CD4-positive, alpha-beta memory T cell (primary cell): Measurements from ENCODE around the gene MAT1A. TPM values are rescaled to one million over a fixed set of nuclear protein-coding genes. Genes with fewer than 3 reads are reported as not detected.

Source experiments
- CTCF ChIA-PET: fragments of 350-600 bp; sonication (Branson Sonifier 250); formaldehyde crosslinking; loops from one replicate; lab custom pipeline; 2021; ENCODE audit warnings: inconsistent platforms; ENCODE audit not compliant: partially characterized antibody; lab: Charles Lee
- POLR2A ChIA-PET: fragments of 350-600 bp; sonication (Branson Sonifier 250); formaldehyde crosslinking; loops from one replicate; lab custom pipeline; 2021; ENCODE audit not compliant: partially characterized antibody; lab: Charles Lee
- DNase-seq, 5 donors: peaks; one replicate each; pipeline versions ENCODE4 v3.0.0 to v3.0.0-alpha.2; 2020 to 2022; ENCODE audit warnings: mixed read lengths in 1 of 5
- H3K27ac ChIP-seq: one replicate; pipeline ENCODE4 v1.7.0; 2013; ENCODE audit warnings: low read depth, low read length
- H3K27me3 ChIP-seq: 2 replicates; pipeline ENCODE4 v1.7.0; 2013; ENCODE audit warnings: mild to moderate bottlenecking, low read length, moderate library complexity; ENCODE audit not compliant: insufficient read depth
- H3K36me3 ChIP-seq: 2 replicates; pipeline ENCODE4 v1.7.0; 2013; ENCODE audit warnings: mild to moderate bottlenecking, low read length, moderate library complexity; ENCODE audit not compliant: insufficient read depth
- H3K4me1 ChIP-seq: 2 replicates; pipeline ENCODE4 v1.7.0; 2013; ENCODE audit warnings: mild to moderate bottlenecking, low read length, moderate library complexity; ENCODE audit not compliant: insufficient read depth
- H3K4me3 ChIP-seq, 2 donors: one replicate each; pipeline ENCODE4 v1.7.0; 2013; ENCODE audit warnings: low read length in 2 of 2, mild to moderate bottlenecking in 1 of 2
- H3K9me3 ChIP-seq, 2 donors: one replicate each; pipeline ENCODE4 v1.7.0; 2013; ENCODE audit warnings: low read length in 2 of 2, control low read depth in 1 of 2; ENCODE audit not compliant: control insufficient read depth in 1 of 2
- H3K27ac Mint-ChIP-seq, 7 donors: one replicate each; pipeline ENCODE4 v1.8.0; 2020 to 2021; ENCODE audit warnings: mixed read lengths in 7 of 7, mild to moderate bottlenecking in 6 of 7, inconsistent platforms in 3 of 7, moderate library complexity in 3 of 7
- H3K27me3 Mint-ChIP-seq, 2 donors: one replicate each; pipeline ENCODE4 v1.8.0; 2020 to 2021; ENCODE audit warnings: mixed read lengths in 2 of 2
- H3K36me3 Mint-ChIP-seq, 2 donors: one replicate each; pipeline ENCODE4 v1.8.0; 2020 to 2021; ENCODE audit warnings: mixed read lengths in 2 of 2, inconsistent platforms in 1 of 2, mild to moderate bottlenecking in 1 of 2
- H3K4me1 Mint-ChIP-seq, 4 donors: one replicate each; pipeline ENCODE4 v1.8.0; 2020 to 2021; ENCODE audit warnings: mixed read lengths in 4 of 4, mild to moderate bottlenecking in 1 of 4
- H3K4me3 Mint-ChIP-seq, 8 donors: one replicate each; pipeline ENCODE4 v1.8.0; 2020 to 2021; ENCODE audit warnings: mixed read lengths in 8 of 8, mild to moderate bottlenecking in 7 of 8, moderate library complexity in 6 of 8, inconsistent platforms in 3 of 8
- H3K9me3 Mint-ChIP-seq, 8 donors: one replicate each; pipeline ENCODE4 v1.8.0; 2020 to 2021; ENCODE audit warnings: mixed read lengths in 8 of 8, mild to moderate bottlenecking in 5 of 8, inconsistent platforms in 3 of 8, moderate library complexity in 1 of 8
- intact Hi-C: fragments of 100-400 bp; cut with micrococcal nuclease; formaldehyde crosslinking; loops from one replicate; pipeline ENCODE4 v1.15.1; 2023
- polyA plus RNA-seq, 2 donors: library from polyadenylated mRNA; unstranded; fragments of 300-500 nt; fragmentation: Illumina TruSeq; gene quantifications; one replicate each; pipeline ENCODE4 v1.2.3, GENCODE V29; 2021
- total RNA-seq, 2 experiments: library from RNA; stranded (reverse); gene quantifications; one replicate each; pipeline ENCODE4 v1.2.3, GENCODE V29; 2021

The MAT1A gene
- total and polyA plus RNA-seq, 4 experiments from 2014 or later = not detected

- ChIA-PET POLR2A (no interaction called here), CTCF (no interaction called here)
- intact Hi-C loops = no loop called here
- Mint-ChIP-seq H3K27ac (no peak overlapping the region), H3K9me3 (no peaks in the 10 kb centered on the region), H3K36me3 (no peaks in the 10 kb centered on the region), H3K4me1 (no peaks in the 10 kb centered on the region), H3K27me3 (peaks cover 0 to 8% of the 10 kb centered on the region in 2 donors), H3K4me3 (no peak overlapping the region)
- H3K27ac ChIP-seq = no peak overlapping the region
- H3K4me1 ChIP-seq = no peaks in the 10 kb centered on the region
- no peak for DNase-seq
- no peak overlapping the region for H3K4me3 ChIP-seq
- H3K36me3 ChIP-seq = no peaks in the 10 kb centered on the region
- no peaks in the 10 kb centered on the region for H3K9me3 ChIP-seq
- no peaks in the 10 kb centered on the region for H3K27me3 ChIP-seq
These were observed 13.1 kb downstream of the MAT1A start for GRCh38 chr10:80276335-80276734.

- Mint-ChIP-seq H3K27ac (no peak overlapping the region), H3K4me3 (no peak overlapping the region), H3K9me3 (peaks cover 0 to 3% (median 0%) of the 10 kb centered on the region in 8 donors), H3K36me3 (no peaks in the 10 kb centered on the region), H3K4me1 (no peaks in the 10 kb centered on the region), H3K27me3 (peaks cover 1 to 14% of the 10 kb centered on the region in 2 donors)
- no peaks in the 10 kb centered on the region for H3K9me3 ChIP-seq
- H3K27ac ChIP-seq = no peak overlapping the region
- H3K4me3 ChIP-seq = no peak overlapping the region
- H3K36me3 ChIP-seq = no peaks in the 10 kb centered on the region
- no peak for DNase-seq
- ChIA-PET CTCF (no interaction called here), POLR2A (no interaction called here)
- intact Hi-C loops = no loop called here
- H3K27me3 ChIP-seq = no peaks in the 10 kb centered on the region
- H3K4me1 ChIP-seq = no peaks in the 10 kb centered on the region
These were observed 13.7 kb downstream of the MAT1A start for GRCh38 chr10:80275756-80276155.

DNA sequence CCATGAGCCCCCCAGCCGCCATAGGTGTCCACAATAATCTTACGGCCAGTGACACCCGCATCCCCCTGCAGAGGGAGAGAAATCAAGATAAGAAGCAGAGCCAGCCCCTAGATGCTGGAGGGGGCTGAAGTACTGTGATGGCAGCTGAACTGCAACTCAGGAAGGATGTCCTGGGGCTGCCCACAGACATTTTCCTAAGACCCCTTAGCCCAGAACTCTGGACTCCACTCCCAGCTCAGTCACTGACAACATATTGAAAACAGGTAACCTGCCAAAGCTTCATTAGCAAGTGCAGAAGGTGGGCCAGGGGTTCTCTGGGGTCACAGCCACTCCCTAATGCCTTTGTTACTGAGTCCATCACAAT lies 14.3 kb downstream of the MAT1A start:
- intact Hi-C loops = no loop called here
- Mint-ChIP-seq H3K36me3 (no peaks in the 10 kb centered on the region), H3K4me1 (no peaks in the 10 kb centered on the region), H3K4me3 (no peak overlapping the region), H3K27me3 (peaks cover 1 to 16% of the 10 kb centered on the region in 2 donors), H3K9me3 (peaks cover 0 to 3% (median 0%) of the 10 kb centered on the region in 8 donors), H3K27ac (no peak overlapping the region)
- Histone ChIP-seq H3K4me1 (no peaks in the 10 kb centered on the region), H3K36me3 (no peaks in the 10 kb centered on the region), H3K9me3 (no peaks in the 10 kb centered on the region), H3K27me3 (no peaks in the 10 kb centered on the region), H3K4me3 (no peak overlapping the region), H3K27ac (no peak overlapping the region)
- POLR2A ChIA-PET = no interaction called here
- DNase-seq = no peak
- CTCF ChIA-PET = interaction anchor here (3.0 kb wide), 1 partner anchor 15 kb away, joined by 11 read pairs; no protein-coding TSS in a partner anchor

GRCh38 chr10:80274396-80275134 lies 14.9 kb downstream of the MAT1A start:
- H3K36me3 Mint-ChIP-seq = no peaks in the 10 kb centered on the region
- peaks cover 4 to 19% of the 10 kb centered on the region in 2 donors for H3K27me3 Mint-ChIP-seq
- Histone ChIP-seq H3K36me3 (no peaks in the 10 kb centered on the region), H3K4me3 (no peak overlapping the region), H3K9me3 (no peaks in the 10 kb centered on the region), H3K27me3 (no peaks in the 10 kb centered on the region), H3K4me1 (no peaks in the 10 kb centered on the region), H3K27ac (no peak overlapping the region)
- ChIA-PET CTCF (interaction anchor here (3.0 kb wide), 1 partner anchor 14 kb away, joined by 11 read pairs; no protein-coding TSS in a partner anchor), POLR2A (no interaction called here)
- no peaks in the 10 kb centered on the region for H3K4me1 Mint-ChIP-seq
- DNase-seq = no peak
- no peak overlapping the region for H3K4me3 Mint-ChIP-seq
- intact Hi-C loops = no loop called here
- peaks cover 0 to 3% (median 0%) of the 10 kb centered on the region in 8 donors for H3K9me3 Mint-ChIP-seq
- no peak overlapping the region for H3K27ac Mint-ChIP-seq

GRCh38 chr10:80273523-80274170 lies 15.8 kb downstream of the MAT1A start:
- DNase-seq = no peak
- Mint-ChIP-seq H3K27ac (no peak overlapping the region), H3K4me1 (no peaks in the 10 kb centered on the region), H3K9me3 (peaks cover 0 to 3% (median 0%) of the 10 kb centered on the region in 8 donors), H3K4me3 (no peak overlapping the region), H3K27me3 (peaks cover 4 to 22% of the 10 kb centered on the region in 2 donors), H3K36me3 (no peaks in the 10 kb centered on the region)
- ChIA-PET POLR2A (no interaction called here), CTCF (interaction anchor here (3.0 kb wide), 1 partner anchor 13 kb away, joined by 11 read pairs; no protein-coding TSS in a partner anchor)
- no peak overlapping the region for H3K4me3 ChIP-seq
- H3K36me3 ChIP-seq = no peaks in the 10 kb centered on the region
- intact Hi-C loops = no loop called here
- no peaks in the 10 kb centered on the region for H3K27me3 ChIP-seq
- H3K27ac ChIP-seq = no peak overlapping the region
- H3K4me1 ChIP-seq = no peaks in the 10 kb centered on the region
- no peaks in the 10 kb centered on the region for H3K9me3 ChIP-seq

- Histone ChIP-seq H3K9me3 (no peaks in the 10 kb centered on the region), H3K36me3 (no peaks in the 10 kb centered on the region), H3K27ac (no peak overlapping the region), H3K4me1 (no peaks in the 10 kb centered on the region), H3K27me3 (no peaks in the 10 kb centered on the region), H3K4me3 (no peak overlapping the region)
- Mint-ChIP-seq H3K27me3 (peaks cover 6 to 22% of the 10 kb centered on the region in 2 donors), H3K4me3 (no peak overlapping the region), H3K9me3 (peaks cover 0 to 6% (median under 1%) of the 10 kb centered on the region in 8 donors), H3K36me3 (no peaks in the 10 kb centered on the region), H3K27ac (no peak overlapping the region), H3K4me1 (no peaks in the 10 kb centered on the region)
- intact Hi-C loops = no loop called here
- ChIA-PET CTCF (interaction anchor here (3.0 kb wide), 1 partner anchor 13 kb away, joined by 11 read pairs; no protein-coding TSS in a partner anchor), POLR2A (no interaction called here)
- DNase-seq = no peak
These were observed 16.5 kb downstream of the MAT1A start for GRCh38 chr10:80272793-80273522.

GRCh38 chr10:80271416-80271815 lies 18.0 kb downstream of the MAT1A start:
- intact Hi-C loops = no loop called here
- H3K27me3 ChIP-seq = no peaks in the 10 kb centered on the region
- no peak overlapping the region for H3K27ac ChIP-seq
- no peaks in the 10 kb centered on the region for H3K36me3 ChIP-seq
- H3K4me3 ChIP-seq = no peak overlapping the region
- Mint-ChIP-seq H3K4me3 (no peak overlapping the region), H3K27me3 (peaks cover 6 to 22% of the 10 kb centered on the region in 2 donors), H3K4me1 (no peaks in the 10 kb centered on the region), H3K9me3 (peaks cover 0 to 6% (median 2%) of the 10 kb centered on the region in 8 donors), H3K36me3 (no peaks in the 10 kb centered on the region), H3K27ac (no peak overlapping the region)
- no peaks in the 10 kb centered on the region for H3K9me3 ChIP-seq
- ChIA-PET POLR2A (no interaction called here), CTCF (no interaction called here)
- DNase-seq = no peak
- H3K4me1 ChIP-seq = no peaks in the 10 kb centered on the region
